HL-60 (cell line): ENCODE measurements around the gene AGAP5.

ENCODE experiments used
- DNase-seq, 2 experiments: peaks; one replicate each; pipeline ENCODE4 v3.0.0-alpha.2; 2010 to 2020; ENCODE audit warnings: low read depth in 1 of 2, low spot score in 1 of 2
- H3K27ac ChIP-seq: fragments of 250-450 bp; sonication (Bioruptor Pico); replicated peaks from 2 replicates; pipeline ENCODE4 v1.5.1; 2020; ENCODE audit warnings: mild to moderate bottlenecking, moderate library complexity
- H3K27me3 ChIP-seq: fragments of 250-450 bp; sonication (Bioruptor Pico); 2 replicates; pipeline ENCODE4 v1.5.1; 2021; ENCODE audit warnings: mild to moderate bottlenecking, moderate library complexity; ENCODE audit not compliant: insufficient read depth, poor library complexity, severe bottlenecking
- H3K4me3 ChIP-seq: replicated peaks from 2 replicates; pipeline ENCODE4 v1.5.1; 2011; ENCODE audit warnings: mild to moderate bottlenecking, control low read depth, low read length; ENCODE audit not compliant: insufficient read depth
- CTCF ChIP-seq: IDR thresholded peaks from one replicate; pipeline ENCODE4 v1.5.1; 2011; ENCODE audit warnings: low read length, control low read depth, inconsistent platforms; ENCODE audit not compliant: insufficient read depth
- GABPA ChIP-seq: IDR thresholded peaks from 2 replicates; pipeline ENCODE4 v1.6.1; 2012; ENCODE audit warnings: low read depth
- POLR2AphosphoS5 ChIP-seq: IDR thresholded peaks from 2 replicates; pipeline ENCODE4 v1.6.1; 2012; ENCODE audit warnings: low read depth
- SPI1 ChIP-seq: IDR thresholded peaks from 2 replicates; pipeline ENCODE4 v1.6.1; 2012; ENCODE audit warnings: low read depth, mild to moderate bottlenecking, borderline replicate concordance
- TF ChIP-seq, protein P1 (sequence below): IDR thresholded peaks from 2 replicates; pipeline ENCODE4 v1.6.1; 2012; ENCODE audit warnings: low read depth; ENCODE audit not compliant: insufficient replicate concordance

AGAP5 gene

GRCh38 chr10:73627300-73627699, 70.6 kb downstream of the AGAP5 start:
- Histone ChIP-seq H3K27ac (no peak overlapping the region), H3K4me3 (no peak overlapping the region), H3K27me3 (no peaks in the 10 kb centered on the region)
- no peak for TF ChIP-seq GABPA
- no peak for TF ChIP-seq CTCF
- TF ChIP-seq, protein P1, sequence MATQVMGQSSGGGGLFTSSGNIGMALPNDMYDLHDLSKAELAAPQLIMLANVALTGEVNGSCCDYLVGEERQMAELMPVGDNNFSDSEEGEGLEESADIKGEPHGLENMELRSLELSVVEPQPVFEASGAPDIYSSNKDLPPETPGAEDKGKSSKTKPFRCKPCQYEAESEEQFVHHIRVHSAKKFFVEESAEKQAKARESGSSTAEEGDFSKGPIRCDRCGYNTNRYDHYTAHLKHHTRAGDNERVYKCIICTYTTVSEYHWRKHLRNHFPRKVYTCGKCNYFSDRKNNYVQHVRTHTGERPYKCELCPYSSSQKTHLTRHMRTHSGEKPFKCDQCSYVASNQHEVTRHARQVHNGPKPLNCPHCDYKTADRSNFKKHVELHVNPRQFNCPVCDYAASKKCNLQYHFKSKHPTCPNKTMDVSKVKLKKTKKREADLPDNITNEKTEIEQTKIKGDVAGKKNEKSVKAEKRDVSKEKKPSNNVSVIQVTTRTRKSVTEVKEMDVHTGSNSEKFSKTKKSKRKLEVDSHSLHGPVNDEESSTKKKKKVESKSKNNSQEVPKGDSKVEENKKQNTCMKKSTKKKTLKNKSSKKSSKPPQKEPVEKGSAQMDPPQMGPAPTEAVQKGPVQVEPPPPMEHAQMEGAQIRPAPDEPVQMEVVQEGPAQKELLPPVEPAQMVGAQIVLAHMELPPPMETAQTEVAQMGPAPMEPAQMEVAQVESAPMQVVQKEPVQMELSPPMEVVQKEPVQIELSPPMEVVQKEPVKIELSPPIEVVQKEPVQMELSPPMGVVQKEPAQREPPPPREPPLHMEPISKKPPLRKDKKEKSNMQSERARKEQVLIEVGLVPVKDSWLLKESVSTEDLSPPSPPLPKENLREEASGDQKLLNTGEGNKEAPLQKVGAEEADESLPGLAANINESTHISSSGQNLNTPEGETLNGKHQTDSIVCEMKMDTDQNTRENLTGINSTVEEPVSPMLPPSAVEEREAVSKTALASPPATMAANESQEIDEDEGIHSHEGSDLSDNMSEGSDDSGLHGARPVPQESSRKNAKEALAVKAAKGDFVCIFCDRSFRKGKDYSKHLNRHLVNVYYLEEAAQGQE, result no peak
- TF ChIP-seq POLR2AphosphoS5, result no peak
- no peak for TF ChIP-seq SPI1
- no peak for DNase-seq

DNA sequence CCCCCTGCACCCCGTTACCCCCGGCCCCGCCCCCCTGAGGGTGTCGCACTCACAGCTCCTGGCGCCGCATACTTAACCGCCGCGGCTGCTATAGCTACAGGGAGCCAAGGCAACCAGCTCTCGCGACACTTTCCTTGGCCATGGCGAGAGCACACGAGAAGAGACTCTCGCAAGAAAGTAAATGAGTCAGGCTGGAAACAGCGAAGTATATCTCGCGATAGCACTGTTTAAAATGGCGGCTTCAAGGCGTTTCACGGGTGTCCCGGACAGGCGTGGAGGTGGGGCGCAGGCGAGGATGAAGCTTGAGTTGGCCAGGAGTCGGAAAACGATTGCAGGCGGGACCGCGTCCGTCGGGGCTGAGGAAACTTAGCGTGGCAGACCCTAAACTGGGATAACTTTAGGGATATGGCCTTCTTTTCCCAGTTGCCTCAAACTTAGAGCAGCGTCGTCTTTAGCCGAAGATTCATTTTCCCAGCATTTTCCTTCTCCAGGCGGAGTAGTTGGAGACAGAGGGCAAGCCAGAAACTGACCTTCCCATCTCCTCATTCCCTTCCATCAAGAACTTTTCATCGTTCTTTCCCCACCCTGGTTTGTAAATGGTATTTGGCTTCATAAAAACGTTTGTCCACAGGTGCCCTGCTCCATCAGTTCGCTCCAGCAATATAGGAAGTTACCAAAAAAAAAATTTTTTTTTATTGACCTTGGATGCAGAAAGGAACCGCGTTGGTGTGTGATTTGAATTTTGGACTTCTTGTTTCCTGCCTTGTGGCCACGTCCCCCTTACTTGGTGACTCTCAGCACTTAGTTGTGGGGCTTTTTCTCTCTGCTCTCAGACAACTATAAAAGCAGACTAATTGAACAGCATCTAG, 71.8 kb downstream of the AGAP5 start:
- H3K4me3 ChIP-seq, result peak overlapping the region; percentile 99
- DNase-seq, result peak; percentile 91 to 96
- H3K27me3 ChIP-seq, result no peaks in the 10 kb centered on the region
- H3K27ac ChIP-seq, result peak overlapping the region; percentile 89
- TF ChIP-seq CTCF, result no peak
- peak; percentile 94 for TF ChIP-seq POLR2AphosphoS5
- no peak for TF ChIP-seq GABPA
- TF ChIP-seq SPI1, result no peak
- TF ChIP-seq, protein P1, result peak; percentile 64

- TF ChIP-seq POLR2AphosphoS5 (no peak), GABPA (no peak), SPI1 (no peak), CTCF (no peak)
- TF ChIP-seq, protein P1, result no peak
- peak overlapping the region; percentile 99 for H3K4me3 ChIP-seq
- DNase-seq, result peak in 1 of 2 experiments; percentile 22
- peak overlapping the region; percentile 89 for H3K27ac ChIP-seq
- no peaks in the 10 kb centered on the region for H3K27me3 ChIP-seq
Measured at GRCh38 chr10:73625004-73625883, 72.7 kb downstream of the AGAP5 start.
